Stimulated activated CD8-positive, alpha-beta memory T cell treated with anti-CD3 and anti-CD28 coated beads, Interleukin-12 subunit alpha, Interleukin-12 subunit beta, amount 100 ng/mL, for 24 hours (primary cell): Measurements from ENCODE around the gene ARPC1A.
A peak's percentile ranks its signal among the peaks of the same experiment; 100 is the strongest.

Experiments
- DNase-seq: peaks from one replicate; pipeline ENCODE4 v3.0.0-alpha.2; 2020; ENCODE audit errors: extremely low read depth

The ARPC1A gene

DNA sequence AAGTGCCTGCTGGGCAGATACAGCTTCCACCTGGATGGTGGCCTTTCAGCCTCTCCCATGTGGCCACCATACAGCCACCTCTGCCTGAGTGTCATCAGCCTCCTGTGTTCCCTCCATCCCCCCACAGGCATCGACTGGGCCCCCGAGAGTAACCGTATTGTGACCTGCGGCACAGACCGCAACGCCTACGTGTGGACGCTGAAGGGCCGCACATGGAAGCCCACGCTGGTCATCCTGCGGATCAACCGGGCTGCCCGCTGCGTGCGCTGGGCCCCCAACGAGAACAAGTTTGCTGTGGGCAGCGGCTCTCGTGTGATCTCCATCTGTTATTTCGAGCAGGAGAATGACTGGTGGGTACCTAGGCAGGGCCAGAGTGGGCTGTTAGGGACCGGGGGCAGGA is 62.2 kb downstream of the ARPC1A start:
- DNase-seq = no peak

DNA sequence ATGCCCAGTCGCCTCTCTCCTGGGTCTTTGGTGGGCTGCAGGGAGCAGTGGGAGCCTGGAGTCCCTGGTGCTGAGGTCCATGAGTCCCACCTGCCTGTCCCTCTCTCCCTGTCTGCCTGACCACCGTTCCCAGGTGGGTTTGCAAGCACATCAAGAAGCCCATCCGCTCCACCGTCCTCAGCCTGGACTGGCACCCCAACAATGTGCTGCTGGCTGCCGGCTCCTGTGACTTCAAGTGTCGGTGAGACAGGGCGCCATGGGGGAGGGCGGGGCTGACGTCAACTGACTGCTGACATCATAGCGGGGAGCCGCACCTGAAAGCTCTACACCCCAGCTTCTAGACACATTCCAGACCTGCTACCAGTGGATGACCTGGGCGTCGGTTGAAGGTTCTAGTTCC is 64.1 kb downstream of the ARPC1A start:
- no peak for DNase-seq

DNA sequence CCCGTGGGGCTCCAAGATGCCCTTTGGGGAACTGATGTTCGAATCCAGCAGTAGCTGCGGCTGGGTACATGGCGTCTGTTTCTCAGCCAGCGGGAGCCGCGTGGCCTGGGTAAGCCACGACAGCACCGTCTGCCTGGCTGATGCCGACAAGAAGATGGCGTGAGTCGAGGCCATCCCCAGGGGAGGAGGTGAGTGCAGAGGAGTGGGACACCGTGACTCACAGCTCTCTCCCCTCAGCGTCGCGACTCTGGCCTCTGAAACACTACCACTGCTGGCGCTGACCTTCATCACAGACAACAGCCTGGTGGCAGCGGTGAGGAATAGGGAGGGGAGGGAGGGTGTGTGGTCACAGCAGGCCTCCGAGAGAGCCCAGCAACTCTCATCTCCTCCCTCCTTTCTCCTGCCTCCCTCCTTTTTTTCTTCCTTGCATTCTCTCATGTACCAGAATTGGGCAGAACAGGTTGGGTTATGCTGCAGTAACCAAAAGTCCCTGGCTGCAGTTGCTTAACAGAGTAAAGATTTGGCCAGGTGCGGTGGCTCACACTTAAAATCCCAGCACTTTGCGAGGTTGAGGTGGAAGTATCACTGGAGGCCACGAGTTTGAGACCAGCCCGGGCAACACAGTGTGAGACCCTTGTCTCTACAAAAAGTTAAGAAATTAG is 65.4 kb downstream of the ARPC1A start:
- DNase-seq = no peak

DNA sequence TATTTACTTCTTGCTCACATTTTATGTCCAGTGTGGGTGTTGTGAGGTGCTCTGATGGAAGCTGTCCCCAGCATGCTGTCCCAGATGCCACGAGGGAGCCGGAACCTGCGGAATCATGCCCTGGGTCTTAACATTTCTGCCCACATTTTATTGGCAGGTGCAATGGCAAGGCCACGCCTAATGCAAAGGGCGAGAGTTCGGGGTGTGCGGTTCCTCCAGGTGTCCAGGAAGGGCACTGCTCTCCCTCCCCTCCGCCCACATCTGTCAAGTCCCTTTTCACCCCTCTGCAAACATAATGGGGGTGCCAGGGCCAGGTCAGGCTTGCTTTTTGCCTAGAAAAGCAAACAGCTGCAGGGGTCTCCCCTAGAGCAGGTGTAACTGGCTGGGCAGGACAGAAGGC is 66.3 kb downstream of the ARPC1A start:
- DNase-seq = no peak

DNA sequence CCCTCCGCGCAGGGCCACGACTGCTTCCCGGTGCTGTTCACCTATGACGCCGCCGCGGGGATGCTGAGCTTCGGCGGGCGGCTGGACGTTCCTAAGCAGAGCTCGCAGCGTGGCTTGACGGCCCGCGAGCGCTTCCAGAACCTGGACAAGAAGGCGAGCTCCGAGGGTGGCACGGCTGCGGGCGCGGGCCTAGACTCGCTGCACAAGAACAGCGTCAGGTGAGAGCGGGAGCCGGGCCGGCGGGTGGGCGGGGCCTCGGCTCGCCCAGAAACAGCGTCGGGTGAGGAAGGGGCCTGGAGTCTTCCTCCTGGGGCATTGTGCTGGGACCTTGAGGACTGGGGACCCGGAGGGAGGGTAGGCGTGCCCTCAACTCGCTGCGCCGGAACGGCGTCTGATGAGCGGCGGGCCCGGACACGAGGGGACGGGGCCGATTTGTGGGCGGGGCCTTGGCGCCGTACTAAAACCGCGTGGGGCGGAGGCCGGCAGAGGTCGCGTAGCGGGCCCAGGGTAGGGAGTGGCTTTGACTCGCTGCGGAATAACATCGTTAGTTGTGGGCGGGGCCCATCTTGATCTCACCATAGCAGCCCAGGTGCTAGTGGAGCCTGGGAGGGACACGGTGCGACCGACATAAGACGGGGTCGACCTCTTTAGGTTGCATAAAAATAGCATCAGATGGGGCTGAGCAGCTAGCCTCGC is 67.1 kb downstream of the ARPC1A start:
- DNase-seq = no peak

DNA sequence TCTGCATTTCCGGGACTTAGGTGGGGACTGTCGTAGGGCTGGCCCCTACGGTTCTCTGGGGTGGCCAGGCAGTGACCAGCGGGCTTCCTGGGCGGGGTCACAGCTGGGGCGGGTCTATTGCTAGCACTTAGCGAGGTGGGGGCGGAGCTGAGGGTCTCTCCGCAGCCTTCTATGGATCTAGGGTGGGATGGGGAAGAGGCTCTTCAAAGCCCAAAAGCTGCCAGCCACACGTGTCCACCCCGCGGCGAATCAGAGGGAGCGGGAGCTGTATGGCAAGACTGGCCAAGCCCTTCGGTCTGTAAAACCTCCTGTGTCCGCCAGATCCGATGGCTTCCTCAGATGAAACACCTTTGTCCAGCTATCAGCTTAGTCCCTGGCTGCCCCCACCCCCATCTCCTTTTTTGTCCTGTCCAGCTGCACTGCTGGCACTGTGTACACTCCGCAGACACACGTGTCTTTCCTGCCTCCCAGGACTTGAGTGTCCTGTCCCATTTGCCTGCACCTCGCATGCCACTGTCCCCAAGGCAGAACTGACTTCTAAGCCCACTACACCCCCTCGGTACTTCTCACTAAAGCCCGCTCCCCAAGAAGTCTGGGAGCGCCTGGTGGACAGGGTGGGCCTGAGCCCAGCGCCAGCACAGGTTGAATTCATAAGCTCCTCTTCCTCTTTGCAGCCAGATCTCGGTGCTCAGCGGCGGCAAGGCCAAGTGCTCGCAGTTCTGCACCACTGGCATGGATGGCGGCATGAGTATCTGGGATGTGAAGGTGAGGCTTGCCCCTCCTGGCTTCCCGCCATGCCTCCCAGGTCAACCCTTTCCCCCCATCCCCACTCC is 67.9 kb downstream of the ARPC1A start:
- no peak for DNase-seq

DNA sequence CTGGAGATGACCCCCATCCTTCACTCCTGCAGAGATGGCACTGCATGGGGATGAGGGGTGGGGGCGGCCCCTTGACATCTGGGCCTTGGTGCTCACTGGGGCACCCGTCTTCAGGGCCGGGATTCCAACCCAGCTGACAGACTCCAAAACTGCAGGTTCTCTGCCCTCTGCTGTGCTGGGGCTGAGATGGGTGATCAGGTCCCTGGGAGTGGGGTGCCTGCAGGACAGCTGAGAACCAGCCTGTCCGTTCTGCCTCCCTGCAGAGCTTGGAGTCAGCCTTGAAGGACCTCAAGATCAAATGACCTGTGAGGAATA is 68.4 kb downstream of the ARPC1A start:
- DNase-seq = no peak

DNA sequence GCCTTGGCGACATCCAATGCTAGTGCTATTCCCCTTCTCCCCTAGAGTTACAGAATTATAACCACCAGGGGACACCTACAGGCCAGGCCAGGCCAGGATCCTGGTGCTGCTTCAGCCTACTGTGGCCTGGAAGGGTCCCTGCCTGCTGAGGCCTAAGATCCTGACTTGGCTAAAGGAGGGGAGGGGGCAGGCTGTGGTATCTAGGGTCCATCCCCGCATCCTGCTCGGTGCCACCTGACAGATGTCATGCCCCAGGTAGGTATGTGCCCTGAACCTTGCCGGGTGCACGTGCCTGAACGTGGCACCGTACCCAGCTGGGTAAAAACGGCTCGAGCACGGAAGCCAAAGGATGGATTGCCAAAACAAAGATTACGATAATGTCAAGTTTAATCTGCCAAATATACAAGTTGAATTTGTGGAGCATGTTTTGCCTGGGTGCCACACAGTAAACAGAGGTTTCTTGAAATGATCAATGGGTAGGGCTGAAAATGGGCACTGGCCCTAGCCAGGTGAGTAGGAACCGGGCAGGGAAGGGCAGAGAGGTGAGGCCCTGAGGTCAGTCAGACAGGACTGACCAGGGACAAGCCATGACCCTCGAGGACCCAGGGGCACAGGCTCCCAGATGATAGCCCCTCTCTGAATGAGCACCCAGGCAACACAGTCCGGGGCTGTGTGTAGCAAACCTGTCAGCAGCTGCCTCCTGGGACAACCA is 70.1 kb downstream of the ARPC1A start:
- DNase-seq = no peak

DNA sequence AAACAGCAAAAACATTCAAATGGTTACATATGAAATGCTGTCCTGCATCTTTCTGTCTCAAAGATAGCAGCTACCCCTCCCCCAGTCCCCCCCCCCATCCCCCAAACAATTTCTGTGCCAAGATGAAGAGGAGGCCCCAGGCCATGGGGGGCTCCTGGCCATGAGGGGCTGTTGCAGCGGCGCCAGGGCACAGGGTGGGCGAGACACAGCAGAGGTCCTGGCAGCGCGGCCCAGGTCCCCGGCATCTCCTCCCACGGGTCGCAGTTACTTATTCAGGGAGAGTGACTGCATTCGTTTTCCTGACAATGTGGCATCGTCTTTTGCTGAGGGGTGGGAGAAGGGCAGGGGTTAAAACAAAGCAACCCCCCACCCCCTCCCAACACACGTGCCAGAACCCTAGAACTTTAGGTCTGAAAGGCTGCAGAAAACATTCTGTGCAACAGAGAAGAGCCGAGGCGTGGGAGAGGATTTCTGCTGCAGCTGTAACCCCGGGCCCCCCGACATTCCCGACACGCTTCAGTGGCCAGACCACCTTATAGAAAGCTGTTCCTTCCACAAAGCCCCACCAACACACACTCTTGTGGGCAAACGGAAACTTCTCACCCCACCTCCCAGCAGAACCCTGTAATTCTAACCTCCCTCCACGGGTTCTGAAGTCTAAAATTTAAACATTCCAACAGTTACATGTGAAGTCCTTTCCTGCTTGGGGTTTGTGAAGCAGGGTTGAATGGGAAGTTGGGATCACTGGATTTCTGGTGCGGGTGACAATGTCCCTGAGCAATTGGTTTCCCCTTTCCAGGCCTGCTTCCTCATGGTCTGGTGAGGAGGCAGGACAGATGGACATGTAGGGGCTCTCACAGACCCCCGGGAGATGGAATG is 71.0 kb downstream of the ARPC1A start:
- no peak for DNase-seq

DNA sequence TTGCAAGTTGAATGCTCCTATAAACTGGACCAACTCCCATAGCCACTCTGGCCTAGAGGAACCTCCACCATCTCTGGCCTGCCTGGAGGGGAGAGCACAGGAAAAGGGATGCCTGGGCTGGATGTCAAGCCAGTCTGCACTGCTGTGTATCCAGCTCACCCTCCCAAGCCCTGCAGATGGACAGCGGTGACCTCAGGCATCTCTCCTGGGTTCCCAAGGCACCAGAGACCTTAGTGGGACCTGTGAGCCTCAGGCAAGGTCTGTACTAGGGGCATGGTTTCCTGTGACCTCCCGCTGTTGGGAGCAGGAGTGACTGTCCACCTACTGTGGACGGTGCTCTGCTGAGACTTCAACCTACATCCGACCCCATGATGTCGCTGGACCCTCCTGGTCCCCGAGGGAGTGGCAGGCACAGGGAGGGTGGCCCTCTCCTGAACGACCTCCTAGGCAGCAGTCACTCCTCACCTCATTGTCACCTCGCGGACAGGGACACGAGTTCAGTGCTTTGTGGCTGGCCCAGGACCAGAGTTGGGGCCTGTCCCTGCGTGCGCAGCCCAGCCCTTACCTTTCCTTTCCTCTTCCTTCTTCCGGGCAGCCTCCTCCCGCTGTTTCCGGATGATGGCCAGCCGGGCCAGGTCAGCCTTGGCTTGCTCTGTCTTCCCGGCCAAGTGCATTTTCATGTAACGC is 71.7 kb downstream of the ARPC1A start:
- no peak for DNase-seq

DNA sequence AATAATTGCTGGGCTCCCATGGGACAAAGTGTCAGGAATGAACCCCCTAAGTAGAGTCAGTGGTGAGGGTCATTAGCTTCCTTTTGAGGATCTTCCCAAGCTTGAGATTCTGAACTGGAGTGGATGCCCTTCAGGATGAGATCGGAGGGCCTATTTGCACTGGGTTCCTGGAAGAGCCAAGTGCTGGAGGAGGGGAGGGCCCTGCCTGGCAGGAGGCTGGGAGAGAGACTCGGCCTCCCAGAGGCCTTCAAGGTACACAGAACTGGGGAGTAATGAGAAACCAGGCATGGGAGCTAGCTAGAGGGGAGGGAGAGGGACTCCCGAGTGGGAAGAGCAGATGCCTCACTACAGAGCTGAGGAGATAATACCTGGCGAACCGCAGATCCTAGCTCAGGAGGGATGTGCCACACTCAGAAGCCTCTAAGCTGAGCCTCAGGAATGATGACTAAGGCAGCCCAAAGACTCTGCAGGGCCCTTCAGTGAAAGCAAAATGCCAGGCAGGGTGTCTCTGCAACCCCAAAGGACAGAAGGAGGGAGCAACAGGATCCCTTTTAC is 73.3 kb downstream of the ARPC1A start:
- DNase-seq = no peak

DNA sequence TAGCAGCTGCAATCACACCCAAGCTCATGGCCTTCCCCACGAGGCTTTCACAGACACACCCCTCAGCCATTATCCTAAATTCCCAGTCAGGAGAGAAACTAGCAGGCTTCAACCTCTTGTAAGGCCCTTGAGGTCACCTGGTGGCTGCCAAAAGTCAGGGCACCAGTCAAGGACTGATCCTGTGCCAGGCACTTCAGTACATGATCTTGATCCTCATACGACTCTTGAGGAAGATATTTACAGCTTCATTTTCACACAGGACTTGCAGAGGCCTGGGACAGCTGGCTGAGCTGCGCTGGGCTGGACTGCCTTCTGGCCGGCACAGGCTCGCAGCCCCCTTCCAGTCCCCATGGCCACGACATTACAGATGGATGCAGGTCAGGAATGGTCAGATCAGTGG is 73.9 kb downstream of the ARPC1A start:
- DNase-seq = no peak

DNA sequence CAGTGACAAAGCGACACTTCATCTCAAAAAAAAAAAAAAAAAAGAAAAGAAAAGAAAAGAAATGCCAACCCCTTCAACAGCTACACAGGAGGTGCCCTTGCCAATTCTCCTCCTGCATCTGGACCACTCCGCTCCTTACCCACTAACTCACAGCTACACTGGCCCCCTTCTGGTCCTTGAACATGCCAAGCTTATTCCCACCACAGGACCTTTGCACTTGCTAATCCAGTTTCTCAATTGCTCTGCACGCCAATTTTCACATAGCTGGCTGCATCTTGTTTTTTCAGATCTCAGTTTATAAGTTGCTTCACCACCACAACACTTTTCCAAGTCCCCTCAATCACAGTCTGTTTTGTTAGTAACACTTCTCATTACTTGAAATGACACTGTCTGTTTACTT is 77.2 kb downstream of the ARPC1A start:
- no peak for DNase-seq

DNA sequence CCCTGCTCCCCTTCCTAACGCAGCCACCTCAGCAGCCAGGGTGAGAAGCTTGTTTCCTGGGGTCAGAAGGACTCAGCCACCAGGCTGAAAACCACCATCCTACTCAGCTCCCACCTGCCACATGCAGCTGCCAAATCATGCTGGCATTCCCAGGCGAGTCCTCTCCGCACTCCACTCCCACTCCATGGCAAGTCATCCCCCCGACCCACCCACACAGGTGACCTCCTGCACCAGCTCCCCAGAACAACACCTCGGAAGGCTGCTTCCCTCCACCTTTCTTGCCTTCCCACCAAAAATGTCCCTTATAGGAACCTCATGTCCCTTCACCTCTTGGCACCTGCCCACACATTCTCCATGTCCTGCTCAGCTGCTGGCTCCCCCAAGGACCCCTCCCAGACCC is 78.1 kb downstream of the ARPC1A start:
- DNase-seq = no peak

DNA sequence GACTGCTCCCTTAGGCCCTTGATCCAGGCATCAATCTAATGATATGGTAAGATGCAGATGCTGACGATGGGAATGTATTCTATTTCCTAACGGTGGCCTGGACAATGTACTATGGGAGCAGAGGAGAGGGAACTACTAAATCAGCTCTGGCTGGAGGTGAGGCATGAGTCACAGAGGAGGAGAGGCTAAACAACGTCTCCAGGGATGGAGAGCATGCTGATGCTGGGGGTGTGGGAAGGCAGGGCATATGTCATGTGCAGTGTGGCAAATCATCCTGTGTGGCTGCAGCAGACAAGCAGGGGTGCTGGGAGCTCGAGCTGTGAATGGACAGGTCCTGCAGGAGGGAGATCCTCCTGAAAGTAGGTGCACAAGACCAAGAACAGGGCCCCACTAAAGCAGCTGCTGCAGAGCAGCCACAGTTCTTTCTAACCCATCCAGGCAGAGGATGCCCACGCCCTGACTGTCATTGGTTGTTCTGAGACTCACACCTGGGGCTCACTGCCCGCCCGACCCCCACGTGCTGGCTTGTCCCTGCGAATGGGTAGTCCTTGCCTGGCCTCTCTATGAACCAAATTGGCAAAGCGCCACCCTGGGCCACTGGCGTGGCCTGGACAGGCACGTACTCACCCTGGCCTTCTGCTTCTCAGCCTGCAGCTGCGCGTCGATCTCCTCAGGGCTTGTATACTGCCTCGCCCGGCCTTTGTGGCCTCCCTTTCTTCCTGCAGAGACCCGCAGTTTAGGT is 78.7 kb downstream of the ARPC1A start:
- DNase-seq = no peak

DNA sequence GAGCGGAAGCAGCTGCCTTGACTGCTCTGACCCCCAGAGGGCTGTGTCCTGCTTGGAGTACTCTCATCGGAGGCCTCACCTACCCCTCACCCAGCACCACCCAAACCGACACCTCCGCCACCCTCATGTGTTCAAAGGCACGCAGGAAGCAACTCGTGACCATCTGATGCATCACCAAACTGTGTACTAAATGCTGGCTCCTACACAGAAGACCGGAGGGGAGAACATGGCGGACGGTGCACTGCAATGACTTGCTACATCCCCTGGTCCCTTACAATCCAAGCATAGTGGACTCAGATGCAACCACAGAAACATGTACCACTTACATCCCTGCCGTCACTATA is 79.3 kb downstream of the ARPC1A start:
- DNase-seq = no peak

DNA sequence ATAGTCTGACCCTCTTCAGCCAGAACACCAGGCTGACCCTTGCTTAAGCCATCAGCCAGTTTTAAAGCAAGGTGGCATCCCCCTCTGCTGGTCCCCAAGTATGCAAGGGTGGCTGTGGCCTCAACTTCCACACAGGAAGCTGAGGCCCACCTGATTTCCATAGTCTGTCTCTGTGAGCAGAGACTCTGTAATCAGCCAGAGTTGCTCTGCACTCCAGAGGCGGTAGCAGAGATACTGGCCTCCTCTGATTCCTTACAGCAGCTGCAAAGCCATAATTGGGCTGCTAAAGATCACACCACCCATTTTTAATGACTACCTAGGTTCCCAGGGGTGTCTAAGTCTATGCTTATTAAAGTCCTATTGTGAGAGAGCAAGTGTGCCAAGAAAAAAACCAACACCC is 80.9 kb downstream of the ARPC1A start:
- no peak for DNase-seq

DNA sequence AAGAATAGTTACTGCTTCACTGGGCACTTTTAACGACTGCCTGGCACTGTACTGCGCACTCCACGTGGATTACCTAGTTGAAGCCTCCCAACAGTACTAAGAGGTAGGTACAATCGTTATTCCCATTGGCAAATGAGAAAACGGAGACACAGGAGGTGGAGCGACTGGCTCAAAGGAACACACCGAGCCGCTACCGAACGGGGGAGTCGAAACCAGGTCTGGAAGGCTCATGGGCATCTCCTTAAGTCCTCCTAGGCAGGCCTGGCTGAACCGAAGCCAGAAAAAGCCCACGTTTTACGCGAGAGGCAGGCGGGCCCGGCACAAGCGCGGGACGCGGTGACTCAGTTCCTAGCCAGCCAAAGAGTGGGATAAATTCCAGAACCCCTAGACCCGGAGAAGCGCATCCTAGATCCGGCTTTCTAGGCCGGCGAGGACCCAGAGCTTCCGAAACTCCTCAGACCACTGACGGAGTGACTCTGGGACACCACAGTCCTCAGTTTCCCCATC is 82.2 kb downstream of the ARPC1A start:
- no peak for DNase-seq

DNA sequence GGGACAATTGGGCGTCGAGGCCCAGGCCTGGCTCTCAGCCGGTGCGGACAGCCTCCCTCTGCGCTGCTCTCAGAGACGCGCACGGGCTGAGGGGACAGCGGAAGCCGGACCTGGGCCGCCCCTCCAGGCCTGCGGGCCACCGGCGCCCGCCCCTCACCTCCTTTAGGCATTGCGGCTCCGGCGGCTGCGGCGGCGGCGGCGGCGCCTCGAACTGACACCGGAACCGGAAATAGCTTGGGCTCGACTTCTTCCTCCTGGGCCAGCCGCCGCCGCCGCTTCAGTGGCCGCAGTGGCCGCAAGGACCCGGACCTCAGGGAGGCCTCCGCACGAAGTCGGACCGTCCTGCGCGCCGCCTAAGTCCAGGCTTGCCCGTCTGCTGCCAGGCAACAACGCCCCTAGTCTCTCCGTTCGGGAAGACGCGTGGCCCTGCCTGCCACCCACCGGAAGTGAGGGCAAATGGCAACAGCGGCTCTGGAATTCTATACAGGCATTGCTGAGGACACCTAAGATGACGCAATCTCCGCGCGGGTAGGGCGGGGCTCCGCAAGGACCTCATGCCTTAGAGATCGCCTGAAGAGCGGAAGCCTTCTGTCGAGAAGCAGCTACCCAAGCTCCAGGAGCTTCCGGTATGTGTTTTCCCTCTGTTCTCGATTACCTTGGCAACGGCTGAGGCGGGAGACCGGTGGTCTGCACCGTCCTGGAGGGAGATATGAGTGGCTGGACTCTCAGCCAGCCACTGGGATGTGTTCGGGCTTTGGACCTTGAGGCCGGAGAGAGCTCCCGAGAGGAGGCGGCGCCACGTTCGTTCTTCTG is 82.9 kb downstream of the ARPC1A start, which contains the start of the genes BUD31 and PDAP1:
Gene BUD31 (plus strand): TSS at position 591 of the 813 bp plus-strand sequence. CDS start 2,124 bp downstream, outside the sequence.
Gene PDAP1 (minus strand): TSS at position 219 of the 813 bp plus-strand sequence. CDS start 49 bp downstream, at position 170.
- DNase-seq = peak; percentile 77
